CD4-positive, alpha-beta T cell treated with Interleukin-6 at 100 ng/mL for 8 hours (primary cell): ENCODE results near the gene TGFBI.
"Not testable (repeated sequence)": the region's sequence is repeated elsewhere in the genome, so short reads cannot be mapped to it uniquely, and the experiment has no call there.

Experiments used
- DNase-seq: peaks from one replicate; pipeline ENCODE4 v3.0.0-alpha.2; 2020; ENCODE audit warnings: mixed read lengths, low spot score

TGFBI gene

GRCh38 chr5:136027311-136027710 lies 1.5 kb upstream of the TGFBI start:
- no peak for DNase-seq

DNA sequence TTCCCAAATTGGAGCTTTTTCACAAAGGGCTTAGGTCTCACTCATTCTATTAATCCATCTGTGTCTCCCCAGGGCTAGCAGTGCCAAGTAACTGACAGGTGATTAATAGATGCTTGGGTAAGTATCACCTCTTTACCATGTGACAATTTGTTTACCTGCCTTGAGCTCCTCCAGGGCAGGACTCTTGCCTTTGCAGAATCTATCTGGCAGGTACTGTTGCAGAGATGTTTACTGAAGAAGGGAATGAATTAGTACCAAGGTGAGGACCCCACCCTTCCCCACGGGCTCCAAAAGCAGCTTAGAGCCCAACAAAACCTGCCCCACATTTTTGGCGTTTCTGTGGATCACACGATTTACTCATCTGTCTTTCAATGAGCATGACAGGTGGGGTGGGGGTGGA lies 698 bp upstream of the TGFBI start:
- DNase-seq = no peak

DNA sequence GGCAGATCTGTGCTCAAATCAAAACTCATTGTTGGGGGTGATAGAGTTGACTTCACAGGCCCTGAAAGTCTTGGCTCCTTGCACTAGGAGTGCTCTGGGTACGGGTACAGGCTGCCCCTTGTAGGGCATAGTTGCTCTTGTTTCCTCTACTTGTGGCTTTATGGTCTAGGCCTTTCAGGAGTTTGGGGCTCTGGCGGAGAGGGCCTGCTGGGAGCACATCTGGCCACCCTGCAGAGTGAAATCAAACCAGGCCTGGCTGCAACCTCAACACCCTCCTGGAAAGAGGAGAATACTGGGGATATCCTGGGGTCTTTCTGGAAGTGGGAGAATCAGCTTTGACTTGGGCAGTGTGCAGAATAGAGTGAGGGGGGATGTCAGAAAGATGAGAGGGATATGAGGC lies 1.5 kb downstream of the TGFBI start:
- no peak for DNase-seq

- DNase-seq = no peak
These were observed 2.3 kb downstream of the TGFBI start for GRCh38 chr5:136030956-136031611.

- no peak for DNase-seq
These were observed 2.9 kb downstream of the TGFBI start for GRCh38 chr5:136031711-136032110.

DNA sequence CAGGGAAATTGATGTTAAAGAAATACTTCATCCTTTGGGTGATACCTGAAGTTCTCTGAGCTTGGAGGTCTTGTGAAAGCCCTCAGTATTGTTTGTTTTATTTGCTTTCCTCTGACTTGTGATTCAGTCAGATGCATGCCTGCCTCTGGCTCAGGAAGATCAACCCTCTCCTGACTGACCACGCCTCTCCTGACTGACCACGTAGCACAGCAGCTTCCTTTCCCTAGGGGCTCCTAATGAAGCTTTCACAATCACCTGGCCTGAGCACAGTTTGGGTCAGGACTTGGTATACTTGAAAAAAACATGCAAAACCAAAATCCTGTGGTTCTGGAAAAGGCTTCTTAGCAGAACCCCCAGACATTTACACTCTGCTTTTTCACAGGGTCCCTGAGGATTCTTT lies 3.8 kb downstream of the TGFBI start:
- DNase-seq = no peak

- no peak for DNase-seq
These were observed 4.4 kb downstream of the TGFBI start for GRCh38 chr5:136033234-136033633.

GRCh38 chr5:136033848-136034247 lies 5.1 kb downstream of the TGFBI start:
- no peak for DNase-seq

GRCh38 chr5:136034492-136034891 lies 5.7 kb downstream of the TGFBI start:
- no peak for DNase-seq

GRCh38 chr5:136034984-136035383 lies 6.2 kb downstream of the TGFBI start:
- DNase-seq = no peak

GRCh38 chr5:136035837-136036236 lies 7.0 kb downstream of the TGFBI start:
- DNase-seq = no peak

- DNase-seq = no peak
These were observed 7.6 kb downstream of the TGFBI start for GRCh38 chr5:136036293-136036911.

GRCh38 chr5:136037001-136037705 lies 8.4 kb downstream of the TGFBI start:
- peak; percentile 40 for DNase-seq

GRCh38 chr5:136038635-136039034 lies 9.8 kb downstream of the TGFBI start:
- no peak for DNase-seq

- no peak for DNase-seq
These were observed 10.4 kb downstream of the TGFBI start for GRCh38 chr5:136039202-136039601.

GRCh38 chr5:136040746-136041415 lies 12.1 kb downstream of the TGFBI start:
- no peak for DNase-seq

GRCh38 chr5:136042156-136042555 lies 13.4 kb downstream of the TGFBI start:
- no peak for DNase-seq

DNA sequence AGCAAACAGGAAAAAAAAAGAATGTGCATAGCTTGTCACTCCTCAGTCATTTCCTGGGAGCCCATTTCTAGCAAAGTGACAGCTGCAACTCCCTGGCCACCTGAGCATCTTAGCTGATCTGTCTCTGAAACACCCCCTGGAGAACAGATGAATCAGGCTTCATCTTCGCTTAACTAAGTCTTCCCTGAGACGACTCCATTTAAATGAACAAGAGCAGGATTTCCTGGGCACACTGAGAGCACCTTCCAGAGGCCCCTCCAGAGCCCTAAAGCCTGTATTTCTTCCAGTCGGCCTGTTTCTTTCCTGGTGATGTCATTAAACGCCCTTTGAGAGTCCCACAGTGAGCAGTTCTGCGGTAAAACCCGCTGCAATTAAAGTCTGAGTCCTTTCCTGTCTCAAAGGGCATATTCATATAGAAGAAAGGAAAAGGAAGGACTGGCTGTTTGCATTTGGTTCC lies 13.9 kb downstream of the TGFBI start:
- no peak for DNase-seq

GRCh38 chr5:136043551-136043950 lies 14.8 kb downstream of the TGFBI start:
- DNase-seq = no peak

DNA sequence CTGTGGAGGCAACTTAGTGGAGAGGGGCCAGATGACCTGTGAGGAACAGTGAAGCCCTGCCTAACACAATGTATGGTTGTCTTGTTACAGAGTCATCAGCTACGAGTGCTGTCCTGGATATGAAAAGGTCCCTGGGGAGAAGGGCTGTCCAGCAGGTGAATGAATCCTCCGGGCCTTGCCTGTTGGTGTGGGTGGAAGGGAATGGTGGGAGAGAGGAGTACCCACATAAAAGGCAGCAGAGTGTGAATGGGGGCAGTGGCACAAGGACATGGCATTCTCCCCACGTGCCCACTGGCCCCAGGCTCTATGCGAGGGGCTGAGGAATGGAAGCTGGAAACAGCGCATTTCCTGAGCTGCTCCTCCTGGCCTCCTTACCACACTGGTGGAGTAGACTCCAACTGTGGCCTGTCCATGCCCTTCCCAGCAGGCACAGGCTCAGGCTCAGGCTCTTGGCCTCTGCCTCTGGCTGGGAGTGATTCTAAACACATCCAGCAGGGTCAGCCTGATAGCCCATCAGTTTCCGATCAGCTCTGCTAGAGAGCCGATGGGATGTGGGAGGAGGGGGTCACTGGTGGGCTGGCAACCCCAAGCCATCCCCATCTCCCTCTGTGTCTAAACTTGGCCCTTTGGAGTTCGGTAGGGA lies 15.3 kb downstream of the TGFBI start:
- no peak for DNase-seq

DNA sequence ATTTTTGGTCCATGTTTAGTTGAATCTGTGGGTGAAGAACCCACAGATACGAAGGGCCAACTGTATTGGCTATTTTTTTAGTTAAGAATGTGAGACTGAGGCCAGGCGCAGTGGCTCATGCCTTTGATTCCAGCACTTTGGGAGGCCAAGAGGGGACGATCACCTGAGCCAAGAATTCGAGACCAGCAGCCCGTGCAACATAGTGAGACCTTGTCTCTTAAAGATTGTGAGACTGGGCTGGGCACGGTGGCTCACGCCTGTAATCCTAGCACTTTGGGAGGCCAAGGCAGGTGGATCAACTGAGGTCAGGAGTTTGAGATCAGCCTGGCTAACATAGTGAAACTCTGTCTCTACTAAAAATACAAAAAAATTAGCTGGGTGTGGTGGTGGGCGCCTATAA lies 16.2 kb downstream of the TGFBI start:
- not testable (repeated sequence) for DNase-seq

GRCh38 chr5:136046246-136046645 lies 17.5 kb downstream of the TGFBI start:
- no peak for DNase-seq
